ENCODE data around the gene ALPK1. TPM values are rescaled to one million over a fixed set of nuclear protein-coding genes. Genes with fewer than 3 reads are reported as not detected.

The ALPK1 gene
- total RNA-seq, 1 donor from 2014 or later = 34.3 TPM

DNA sequence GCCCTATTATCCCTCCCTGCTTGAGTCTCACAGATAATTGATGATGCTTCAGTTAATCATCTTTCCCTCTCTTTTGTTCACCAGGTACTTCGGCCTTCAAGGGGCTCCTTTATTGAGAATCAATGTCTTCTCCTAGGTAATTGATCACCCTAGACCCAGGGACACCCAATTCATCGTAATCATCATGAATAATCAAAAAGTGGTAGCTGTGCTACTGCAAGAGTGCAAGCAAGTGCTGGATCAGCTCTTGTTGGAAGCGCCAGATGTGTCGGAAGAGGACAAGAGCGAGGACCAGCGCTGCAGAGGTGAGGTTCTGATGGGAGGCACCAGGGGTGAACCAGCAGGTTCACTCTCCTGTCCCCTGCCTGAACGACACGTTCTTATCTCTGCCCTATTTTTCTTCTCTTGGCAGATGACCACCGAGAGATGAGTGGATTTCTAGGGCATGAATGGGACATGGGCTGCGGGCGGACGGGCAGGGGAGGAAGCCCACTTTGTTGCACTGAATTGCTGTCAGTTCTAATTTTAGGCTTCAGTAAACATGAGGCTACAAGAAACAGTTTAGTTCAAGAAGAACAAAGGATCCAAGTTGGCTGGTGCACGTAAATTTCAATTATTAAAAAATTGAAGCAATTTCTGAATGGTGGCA is 80.5 kb downstream of the ALPK1 start:
- ATAC-seq (no peak), DNase-seq (no peak)
- Histone ChIP-seq H3K4me1 (no peaks in the 10 kb centered on the region), H3K4me3 (no peak overlapping the region), H3K9me3 (no peaks in the 10 kb centered on the region), H3K36me3 (peaks cover 13% of the 10 kb centered on the region), H3K27me3 (no peaks in the 10 kb centered on the region), H3K27ac (no peak overlapping the region)
- intact Hi-C loops (cut with DNase I) = no loop called here
- TF ChIP-seq, protein P1, sequence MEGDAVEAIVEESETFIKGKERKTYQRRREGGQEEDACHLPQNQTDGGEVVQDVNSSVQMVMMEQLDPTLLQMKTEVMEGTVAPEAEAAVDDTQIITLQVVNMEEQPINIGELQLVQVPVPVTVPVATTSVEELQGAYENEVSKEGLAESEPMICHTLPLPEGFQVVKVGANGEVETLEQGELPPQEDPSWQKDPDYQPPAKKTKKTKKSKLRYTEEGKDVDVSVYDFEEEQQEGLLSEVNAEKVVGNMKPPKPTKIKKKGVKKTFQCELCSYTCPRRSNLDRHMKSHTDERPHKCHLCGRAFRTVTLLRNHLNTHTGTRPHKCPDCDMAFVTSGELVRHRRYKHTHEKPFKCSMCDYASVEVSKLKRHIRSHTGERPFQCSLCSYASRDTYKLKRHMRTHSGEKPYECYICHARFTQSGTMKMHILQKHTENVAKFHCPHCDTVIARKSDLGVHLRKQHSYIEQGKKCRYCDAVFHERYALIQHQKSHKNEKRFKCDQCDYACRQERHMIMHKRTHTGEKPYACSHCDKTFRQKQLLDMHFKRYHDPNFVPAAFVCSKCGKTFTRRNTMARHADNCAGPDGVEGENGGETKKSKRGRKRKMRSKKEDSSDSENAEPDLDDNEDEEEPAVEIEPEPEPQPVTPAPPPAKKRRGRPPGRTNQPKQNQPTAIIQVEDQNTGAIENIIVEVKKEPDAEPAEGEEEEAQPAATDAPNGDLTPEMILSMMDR (IDR thresholded peaks at IDR 0.05) = no peak

DNA sequence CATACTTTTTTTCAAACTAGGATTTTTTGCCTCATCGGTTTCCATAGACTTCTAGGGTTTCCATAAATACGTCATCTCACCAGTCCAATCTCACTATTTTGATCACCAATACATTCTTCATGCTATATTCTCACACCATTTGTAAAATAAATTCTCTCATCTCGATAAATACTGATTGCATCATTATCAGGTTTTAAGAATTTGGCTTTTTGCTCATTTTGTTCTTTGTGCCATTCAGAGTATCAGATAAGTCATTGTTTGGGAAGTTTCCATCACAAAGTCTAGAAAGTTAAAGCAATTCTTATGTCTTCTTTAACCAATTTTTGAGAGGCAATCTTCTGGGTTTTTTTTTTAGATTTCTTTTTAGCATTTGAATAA is 81.1 kb downstream of the ALPK1 start:
- no peak overlapping the region for H3K27ac ChIP-seq
- no peaks in the 10 kb centered on the region for H3K9me3 ChIP-seq
- no peaks in the 10 kb centered on the region for H3K27me3 ChIP-seq
- ATAC-seq (no peak), DNase-seq (no peak)
- intact Hi-C loops (cut with DNase I) = no loop called here
- TF ChIP-seq, protein P1 (IDR thresholded peaks at IDR 0.05) = no peak
- H3K36me3 ChIP-seq = peaks cover 18% of the 10 kb centered on the region
- H3K4me3 ChIP-seq = no peak overlapping the region
- no peaks in the 10 kb centered on the region for H3K4me1 ChIP-seq

DNA sequence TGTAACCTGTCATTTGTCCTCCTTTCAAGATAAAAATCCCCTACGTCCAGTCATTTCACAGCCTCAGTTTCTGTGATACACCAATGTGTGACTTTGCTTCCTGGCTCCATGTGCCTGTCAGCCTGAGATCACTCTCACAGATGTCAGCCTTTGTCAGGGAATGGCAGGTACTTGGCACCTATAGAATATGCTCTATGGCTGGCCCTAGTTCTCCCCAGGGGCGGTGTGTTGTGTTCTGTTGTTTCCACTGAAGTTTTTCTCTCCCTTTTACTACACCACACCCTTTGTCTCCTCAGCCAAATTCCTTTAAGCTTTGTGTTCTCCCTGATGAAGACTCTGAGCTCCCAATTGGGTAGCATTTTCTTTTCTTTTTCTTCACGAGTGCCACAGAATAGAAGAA is 81.7 kb downstream of the ALPK1 start:
- no peaks in the 10 kb centered on the region for H3K9me3 ChIP-seq
- no peak for DNase-seq
- H3K27ac ChIP-seq = no peak overlapping the region
- intact Hi-C loops (cut with DNase I) = no loop called here
- no peak overlapping the region for H3K4me3 ChIP-seq
- H3K36me3 ChIP-seq = peaks cover 24% of the 10 kb centered on the region
- no peak for ATAC-seq
- TF ChIP-seq, protein P1 (IDR thresholded peaks at IDR 0.05) = no peak
- H3K27me3 ChIP-seq = no peaks in the 10 kb centered on the region
- no peaks in the 10 kb centered on the region for H3K4me1 ChIP-seq

DNA sequence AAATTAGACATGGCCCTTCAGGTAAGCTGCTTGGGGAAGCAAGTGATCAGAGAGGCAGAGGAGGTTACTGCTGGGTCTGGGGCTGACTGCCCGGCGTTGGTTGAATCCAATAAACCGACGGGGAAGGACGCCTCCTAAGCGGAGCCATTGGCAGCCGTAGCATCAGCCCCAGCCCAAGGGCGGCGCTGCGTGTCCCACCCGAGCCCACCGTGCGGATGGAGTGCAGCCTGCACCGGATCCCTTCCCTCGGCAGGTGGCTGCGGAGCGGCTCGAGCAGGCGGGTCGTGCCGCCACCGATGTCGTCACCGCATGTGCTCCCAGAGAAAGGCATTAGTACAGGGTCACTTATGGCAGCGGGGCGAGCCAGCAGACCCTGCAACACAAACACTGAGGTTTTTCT is 82.1 kb downstream of the ALPK1 start:
- intact Hi-C loops (cut with DNase I) = no loop called here
- peaks cover 29% of the 10 kb centered on the region for H3K36me3 ChIP-seq

DNA sequence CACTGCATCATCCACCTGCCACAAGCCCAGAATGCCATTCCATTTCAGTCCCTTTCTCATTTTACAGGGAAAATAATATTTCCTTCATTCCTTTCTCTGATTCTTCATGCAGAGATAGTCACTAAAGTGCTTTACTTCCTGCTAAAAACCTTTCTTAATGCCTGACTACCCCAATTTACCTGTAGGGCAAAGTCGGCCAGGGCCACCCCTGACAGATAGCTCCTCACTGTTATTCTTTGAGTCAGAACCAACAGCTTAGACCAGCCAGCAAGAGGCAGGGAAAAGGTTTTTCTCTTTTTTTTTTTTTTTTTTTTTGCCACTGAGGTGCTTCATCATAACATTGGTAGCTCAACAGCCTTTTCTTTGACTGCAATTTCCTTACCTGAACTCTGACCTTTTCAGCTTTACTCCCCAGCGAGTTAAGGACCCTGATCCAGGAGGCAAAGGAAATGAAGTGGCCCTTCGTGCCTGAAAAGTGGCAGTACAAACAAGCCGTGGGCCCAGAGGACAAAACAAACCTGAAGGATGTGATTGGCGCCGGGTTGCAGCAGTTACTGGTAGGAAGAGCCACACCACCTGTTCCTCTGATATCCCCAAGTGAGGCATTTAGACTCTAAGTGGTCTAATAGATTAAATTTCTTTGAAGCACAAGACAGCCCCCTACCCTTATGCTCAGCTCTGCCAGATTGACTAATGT is 85.0 kb downstream of the ALPK1 start:
- DNase-seq (no peak), ATAC-seq (no peak)
- Histone ChIP-seq H3K27me3 (no peaks in the 10 kb centered on the region), H3K4me3 (no peak overlapping the region), H3K36me3 (peaks cover 40% of the 10 kb centered on the region), H3K27ac (no peak overlapping the region), H3K9me3 (no peaks in the 10 kb centered on the region), H3K4me1 (no peaks in the 10 kb centered on the region)
- intact Hi-C loops (cut with DNase I) = no loop called here
- TF ChIP-seq, protein P1 (IDR thresholded peaks at IDR 0.05) = no peak

More for the DNA sequence above, 82.1 kb downstream of the ALPK1 start:
- no peak for ATAC-seq
- TF ChIP-seq, protein P1 (IDR thresholded peaks at IDR 0.05) = no peak
- H3K4me1 ChIP-seq = no peaks in the 10 kb centered on the region
- H3K9me3 ChIP-seq = no peaks in the 10 kb centered on the region
- no peaks in the 10 kb centered on the region for H3K27me3 ChIP-seq
- H3K27ac ChIP-seq = no peak overlapping the region
- no peak overlapping the region for H3K4me3 ChIP-seq
- DNase-seq = no peak

Data from upper lobe of right lung (tissue), 1 donor.